GM18499 (cell line): ENCODE data around the gene OR2V1.
"Not testable (repeated sequence)": the region's sequence is repeated elsewhere in the genome, so short reads cannot be mapped to it uniquely, and the experiment has no call there.

Experiments used
- ATAC-seq: cut with Tn5 transposase; IDR thresholded peaks from one replicate; pipeline ENCODE4 v1.9.1; 2021; ENCODE audit warnings: moderate number of reproducible peaks; ENCODE audit not compliant: insufficient read depth, unreplicated experiment

The OR2V1 gene

GRCh38 chr5:181130832-181131496 lies at the start of gene OR2V1:
TSS of gene OR2V1 (minus strand) at chr5:181131169. CDS start at chr5:181125304, 5,865 bp downstream.
- ATAC-seq: no peak

- not testable (repeated sequence) for ATAC-seq
These were observed 46.6 kb upstream of the OR2V1 start for GRCh38 chr5:181177559-181177958.

GRCh38 chr5:181176254-181176952 lies 45.4 kb upstream of the OR2V1 start:
- ATAC-seq: no peak

DNA sequence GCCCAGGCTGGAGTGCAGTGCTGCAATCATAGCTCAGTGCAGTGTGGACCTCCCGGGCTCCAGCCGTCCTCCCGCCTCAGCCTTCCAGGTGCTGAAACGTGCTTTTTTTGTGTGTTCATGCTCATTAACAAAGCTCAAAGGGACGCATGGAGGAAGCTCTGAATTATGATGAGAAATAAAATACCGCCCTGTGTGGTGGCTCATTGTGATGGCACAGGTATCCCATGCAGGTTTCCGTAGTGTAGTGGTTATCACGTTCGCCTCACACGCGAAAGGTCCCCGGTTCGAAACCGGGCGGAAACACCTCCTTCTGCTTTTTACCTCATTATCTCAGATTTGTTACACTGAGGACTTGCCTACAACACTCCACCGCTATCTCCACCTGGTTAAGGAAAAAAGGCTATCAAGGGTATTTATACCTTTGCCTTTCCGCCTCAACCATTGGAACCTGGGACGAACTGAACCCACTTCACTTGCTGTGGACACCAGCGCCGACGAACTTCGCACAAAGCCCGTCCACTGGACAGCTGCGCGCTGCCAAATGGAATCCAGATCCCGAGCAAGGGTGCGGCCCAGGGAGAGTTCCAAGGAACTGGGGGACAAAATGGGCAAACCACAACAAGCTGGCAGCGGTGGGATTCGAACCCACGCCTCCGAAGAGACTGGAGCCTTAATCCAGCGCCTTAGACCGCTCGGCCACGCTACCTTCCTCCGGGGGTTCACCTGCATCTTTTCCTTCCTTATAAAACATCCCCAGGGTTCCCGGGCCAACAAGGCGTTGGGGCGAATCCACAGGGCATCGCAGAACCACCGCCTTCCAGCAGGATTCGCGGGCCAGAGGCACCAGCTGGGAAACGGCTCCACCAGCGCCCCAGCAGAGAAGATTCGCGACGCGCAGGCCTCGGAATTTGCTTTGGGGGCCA lies 42.7 kb upstream of the OR2V1 start:
- peak; percentile 43 for ATAC-seq

DNA sequence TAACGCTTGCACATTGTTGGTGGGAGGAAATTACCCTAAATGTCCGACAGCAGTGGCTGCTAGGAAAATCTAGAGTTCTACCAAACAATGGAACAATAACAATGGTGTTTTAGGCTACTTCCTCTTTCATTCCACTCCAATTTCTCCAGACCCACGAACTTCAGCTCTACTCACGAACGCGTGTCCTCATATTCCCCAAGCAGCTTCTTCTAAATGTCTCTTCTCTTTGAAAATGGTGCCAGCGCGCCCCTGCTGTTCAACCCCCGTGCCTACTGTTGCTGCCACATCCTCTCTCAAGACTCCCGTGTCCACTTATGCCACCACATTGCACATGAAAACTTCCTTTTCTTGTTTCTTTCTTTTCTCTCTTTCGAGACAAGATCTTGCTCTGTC lies 42.1 kb upstream of the OR2V1 start:
- ATAC-seq: no peak

GRCh38 chr5:181171782-181172181 lies 40.8 kb upstream of the OR2V1 start:
- no peak for ATAC-seq

DNA sequence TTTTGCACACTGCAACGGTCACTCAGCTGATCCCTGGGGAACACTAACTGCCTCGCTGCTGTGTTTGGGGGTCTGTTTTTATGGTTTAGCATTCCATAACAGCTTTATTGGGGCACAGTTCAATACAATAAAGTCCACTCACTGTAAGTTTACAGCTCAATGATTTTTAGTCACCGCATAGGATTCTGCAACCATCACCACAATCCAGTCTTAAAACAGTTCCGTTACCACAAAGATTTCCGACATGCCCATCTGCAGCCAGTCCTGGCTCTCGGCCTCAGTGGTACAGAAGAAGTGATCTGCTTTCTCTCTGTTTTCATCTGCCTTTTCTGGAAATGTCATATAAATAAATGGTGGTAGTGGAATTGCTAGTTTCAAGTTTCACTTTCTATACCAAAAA lies 40.0 kb upstream of the OR2V1 start:
- ATAC-seq: no peak

- no peak for ATAC-seq
These were observed 39.4 kb upstream of the OR2V1 start for GRCh38 chr5:181170237-181170825.

GRCh38 chr5:181169459-181170236 lies 38.7 kb upstream of the OR2V1 start:
- ATAC-seq: not testable (repeated sequence)

DNA sequence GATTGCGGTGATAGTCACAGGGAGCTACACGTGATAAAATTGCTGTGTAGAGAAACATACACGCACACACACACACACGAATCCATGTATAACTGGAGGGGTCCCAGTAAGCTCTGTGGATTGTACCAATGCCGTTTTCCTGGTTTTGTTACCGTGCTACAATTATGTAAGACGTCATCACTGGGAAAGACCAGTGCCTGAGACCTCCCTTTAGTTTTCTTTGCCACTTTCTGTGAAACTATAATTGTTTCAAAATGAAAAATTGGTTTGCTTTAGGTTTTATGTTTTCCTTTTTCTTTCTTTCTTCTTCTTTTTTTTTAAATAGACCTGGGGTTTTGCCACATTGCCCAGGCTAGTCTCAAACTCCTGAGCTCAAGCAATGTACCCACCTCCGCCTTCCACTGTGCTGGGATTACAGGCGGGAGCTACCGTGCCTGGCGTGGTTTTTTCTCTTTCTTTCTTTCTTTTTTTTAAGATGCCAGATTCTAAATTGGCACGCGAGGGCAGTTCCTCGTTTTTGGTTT lies 37.7 kb upstream of the OR2V1 start:
- ATAC-seq: no peak

DNA sequence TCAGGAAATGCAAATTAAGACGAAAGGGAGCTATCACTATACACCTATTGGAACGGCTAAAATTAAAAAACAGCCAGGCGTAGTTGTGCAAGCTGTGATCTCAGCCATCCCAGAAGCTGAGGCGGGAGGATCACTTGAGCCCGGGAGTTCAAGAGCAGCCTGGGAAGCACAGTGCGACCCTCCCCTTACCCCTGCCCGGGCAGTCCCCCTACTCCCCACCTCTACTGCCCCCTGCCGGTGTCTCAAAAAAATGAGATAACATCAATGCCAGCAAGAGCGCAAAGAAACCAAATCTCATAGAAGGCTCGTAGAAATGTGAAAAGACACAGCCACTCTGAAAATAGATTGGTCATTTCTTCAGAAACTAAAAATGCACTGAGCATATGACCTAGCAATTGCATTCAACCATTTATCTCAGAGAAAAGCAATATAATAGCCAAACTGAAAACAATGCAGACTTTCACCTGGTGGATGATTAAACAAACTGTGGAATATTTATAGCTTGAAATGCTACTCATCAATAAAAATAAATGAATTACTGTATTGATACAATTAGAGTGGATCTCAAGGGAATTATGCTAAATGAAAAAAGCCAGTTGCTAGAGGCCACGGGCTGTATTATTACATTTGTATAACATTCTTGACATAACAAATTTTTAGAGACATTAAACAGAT lies 37.0 kb upstream of the OR2V1 start:
- ATAC-seq: no peak

DNA sequence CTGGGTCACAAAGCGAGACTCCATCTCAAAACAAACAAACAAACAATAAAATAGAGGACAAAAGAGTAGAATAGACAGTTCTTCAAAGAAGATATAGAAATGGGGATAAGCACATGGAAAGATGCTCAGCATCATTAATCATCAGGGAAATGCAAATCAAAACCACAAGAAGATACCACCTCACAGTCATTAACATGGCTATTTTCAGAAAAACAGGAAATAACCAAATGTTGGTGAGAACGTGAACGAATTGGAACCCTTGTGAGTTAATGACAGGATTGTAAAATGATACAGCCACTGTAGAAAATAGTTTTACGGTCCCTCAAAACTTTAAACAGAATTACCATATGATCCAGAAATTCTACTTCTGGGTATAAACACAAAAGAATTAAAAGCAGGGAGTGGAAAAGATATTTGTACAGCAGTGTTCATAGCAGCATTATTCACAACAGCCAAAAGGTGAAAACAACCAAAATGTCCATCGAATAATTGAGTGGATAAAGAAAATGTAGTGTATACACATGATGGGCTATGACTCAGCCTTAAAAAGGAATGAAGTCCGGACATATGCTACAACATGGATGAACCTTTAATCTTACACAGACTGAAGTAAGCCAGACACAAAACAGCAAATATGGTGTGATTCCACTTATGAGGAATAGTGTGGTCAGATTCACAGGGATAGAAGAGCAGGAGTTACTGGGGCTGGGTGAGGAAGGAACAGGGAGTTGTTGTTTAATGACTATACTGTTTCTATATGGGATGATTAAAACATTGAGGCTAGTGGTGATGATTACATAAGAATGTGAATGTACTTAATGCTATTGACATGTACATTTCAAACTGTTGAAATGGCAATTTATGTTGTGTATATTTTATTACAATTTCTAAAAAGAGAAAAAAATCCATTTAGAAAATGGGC lies 36.1 kb upstream of the OR2V1 start:
- no peak for ATAC-seq

DNA sequence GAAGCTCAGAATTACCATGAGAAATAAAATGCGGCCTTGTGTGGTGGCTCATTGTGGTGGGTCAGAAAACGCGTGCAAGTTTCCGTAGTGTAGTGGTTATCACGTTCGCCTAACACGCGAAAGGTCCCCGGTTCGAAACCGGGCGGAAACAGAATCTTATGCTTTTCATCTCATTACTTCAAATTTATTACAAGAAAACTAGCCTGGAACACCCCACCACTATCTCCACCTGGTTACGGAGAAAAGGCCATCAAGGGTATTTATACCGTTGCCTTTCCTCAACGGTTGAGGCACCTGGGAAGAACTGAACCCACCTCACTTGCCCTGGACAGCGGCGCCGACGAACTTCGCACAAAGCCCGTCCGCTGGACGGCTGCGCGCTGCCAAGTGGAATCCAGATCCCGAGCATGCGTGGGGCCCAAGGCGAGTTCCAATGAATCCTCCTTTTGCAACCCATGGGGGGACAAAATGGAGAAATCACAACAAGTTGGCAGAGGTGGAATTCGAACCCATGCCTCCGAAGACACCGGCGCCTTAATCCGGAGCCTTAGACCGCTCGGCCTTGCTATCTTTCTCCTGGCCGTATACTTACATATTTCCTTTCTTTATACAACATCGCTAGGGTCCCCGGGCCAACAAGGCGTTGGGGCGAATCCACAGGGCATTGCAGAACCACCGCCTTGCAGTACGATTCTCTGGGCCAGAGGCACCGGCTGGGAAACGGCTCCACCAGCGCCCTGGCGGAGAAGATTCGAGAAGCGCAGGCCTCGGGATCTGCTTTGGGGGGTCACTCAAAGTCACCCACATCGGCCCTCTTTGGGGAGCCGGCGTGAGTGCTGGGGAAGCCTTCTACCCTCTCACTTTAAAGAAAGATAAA lies 33.3 kb upstream of the OR2V1 start:
- no peak for ATAC-seq

- ATAC-seq: no peak
These were observed 32.6 kb upstream of the OR2V1 start for GRCh38 chr5:181163487-181164075.

DNA sequence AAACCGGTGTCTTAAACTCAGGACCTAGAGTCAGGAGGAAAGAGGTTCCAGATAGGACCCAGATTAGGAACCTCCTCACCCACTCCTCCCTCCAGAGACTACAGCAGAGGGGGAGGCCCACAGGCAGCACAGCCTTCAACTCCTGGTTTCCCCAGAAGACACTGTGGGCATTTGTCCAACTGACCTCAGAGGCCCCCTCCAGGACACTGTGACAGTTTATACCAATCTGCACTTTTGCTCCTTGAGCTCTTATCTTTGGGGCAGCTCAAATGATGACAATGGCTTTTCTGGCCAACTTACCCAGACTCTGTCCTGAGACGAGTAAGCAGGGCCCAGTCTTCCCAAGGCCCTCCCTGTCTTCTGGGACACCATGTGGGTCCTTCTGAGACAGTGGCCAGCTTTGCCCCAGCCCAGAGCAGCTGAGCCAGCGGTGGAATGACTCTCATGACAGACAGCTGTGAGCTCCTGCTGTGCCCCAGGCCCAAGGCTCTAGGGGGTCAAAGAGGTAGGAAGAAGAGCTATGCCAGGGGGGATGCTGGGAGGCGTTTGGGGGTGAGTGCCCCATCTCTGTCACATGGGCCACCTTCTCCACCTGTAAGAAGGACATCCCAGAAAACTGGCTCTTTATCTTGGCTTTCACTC lies 30.7 kb upstream of the OR2V1 start:
- no peak for ATAC-seq
